A549 (cell line): ENCODE data around the gene SYS1. TPM values are rescaled to one million over a fixed set of nuclear protein-coding genes. Genes with fewer than 3 reads are reported as not detected.

Experiments used
- ATAC-seq, 2 experiments: fragments of 200-7000 bp in 1 of 2; fragments of >200 bp in 1 of 2; cut with Nextera tagmentation in 1 of 2; cut with Tn5 transposase in 1 of 2; 3 replicates each; pipeline versions ENCODE4 v1.8.0 to v1.9.1; 2018 to 2020; ENCODE audit warnings: mild to moderate bottlenecking in 1 of 2, moderate library complexity in 1 of 2
- CTCF ChIA-PET: fragments of 300-600 bp; sonication (Branson Sonifier 250); formaldehyde crosslinking; extraction: SDS; loops from one replicate; lab custom pipeline; 2021; ENCODE audit warnings: antibody characterized with exemption, inconsistent platforms; lab: Yijun Ruan, JAX
- POLR2A ChIA-PET: fragments of 350-600 bp; formaldehyde crosslinking; extraction: SDS; loops from one replicate; lab custom pipeline; 2021; ENCODE audit warnings: antibody characterized with exemption, inconsistent platforms; lab: Yijun Ruan, JAX
- DNase-seq, 2 experiments: peaks; one replicate each; pipeline versions ENCODE4 v3.0.0 to v3.0.0-alpha.2; 2011 to 2016; ENCODE audit warnings: low read depth in 1 of 2, low spot score in 1 of 2
- FAIRE-seq: peaks from 2 replicates; lab custom pipeline; 2011; peaks lifted over from hg19 to GRCh38; lab: Jason Lieb, UNC
- H3K27ac ChIP-seq, 2 experiments: fragments of >200 bp; sonication (Bioruptor Twin); formaldehyde crosslinking; 3 replicates each; pipeline ENCODE4 v1.5.1; 2016 to 2017
- H3K4me1 ChIP-seq: fragments of >200 bp; sonication (Bioruptor Twin); formaldehyde crosslinking; 3 replicates; pipeline ENCODE4 v1.6.1; 2016
- H3K4me2 ChIP-seq: fragments of >200 bp; sonication (Bioruptor Twin); formaldehyde crosslinking; 3 replicates; pipeline ENCODE4 v1.6.1; 2016
- H3K4me3 ChIP-seq: fragments of >200 bp; sonication (Bioruptor Twin); formaldehyde crosslinking; 3 replicates; pipeline ENCODE4 v1.5.1; 2016
- H3K9me3 ChIP-seq: fragments of >200 bp; sonication (Bioruptor Twin); formaldehyde crosslinking; 3 replicates; pipeline ENCODE4 v1.6.1; 2016
- BHLHE40 ChIP-seq: IDR thresholded peaks from 2 replicates; pipeline ENCODE4 v1.6.1; 2012; ENCODE audit warnings: low read depth, low read length, inconsistent platforms
- CBX2 ChIP-seq: fragments of 200-600 bp; sonication (generic); IDR thresholded peaks from 2 replicates; pipeline ENCODE4 v1.6.1; 2016; ENCODE audit warnings: low read depth, mild to moderate bottlenecking, borderline replicate concordance
- CHD2 ChIP-seq: fragments of 150-350 bp; IDR thresholded peaks from 2 replicates; pipeline ENCODE4 v1.6.1; 2014; ENCODE audit warnings: low read length; ENCODE audit not compliant: partially characterized antibody
- EHF ChIP-seq: fragments of 250-450 bp; sonication (Bioruptor Pico); IDR thresholded peaks from 2 replicates; pipeline ENCODE4 v1.5.0; 2020; ENCODE audit warnings: mild to moderate bottlenecking
- EP300 ChIP-seq, 2 experiments: fragments of >200 bp; sonication (Bioruptor Twin); formaldehyde crosslinking; IDR thresholded peaks; 2 replicates in 1 of 2; 3 replicates in 1 of 2; pipeline ENCODE4 v1.6.1; 2016 to 2017
- ESRRA ChIP-seq: fragments of 150-350 bp; IDR thresholded peaks from 2 replicates; pipeline ENCODE4 v1.6.1; 2014; ENCODE audit warnings: mild to moderate bottlenecking, low read length, borderline replicate concordance
- FOSL2 ChIP-seq, 2 experiments: fragments of 450-650 bp in 1 of 2; fragments of >200 bp in 1 of 2; sonication (Bioruptor Twin) in 1 of 2; formaldehyde crosslinking; IDR thresholded peaks; 2 replicates each; pipeline versions ENCODE4 v1.5.0 to v1.6.1; 2016 to 2020; ENCODE audit warnings: mild to moderate bottlenecking in 1 of 2, moderate library complexity in 1 of 2
- FOXS1 ChIP-seq: fragments of 250-450 bp; sonication (Bioruptor Pico); IDR thresholded peaks from 2 replicates; pipeline ENCODE4 v1.5.0; 2020; ENCODE audit warnings: mild to moderate bottlenecking, moderate library complexity
- GATA3 ChIP-seq: IDR thresholded peaks from 2 replicates; pipeline ENCODE4 v1.6.1; 2012; ENCODE audit warnings: borderline replicate concordance
- HOXA7 ChIP-seq: fragments of 250-450 bp; sonication (Bioruptor Pico); IDR thresholded peaks from 2 replicates; pipeline ENCODE4 v1.5.0; 2020; ENCODE audit warnings: mild to moderate bottlenecking, moderate library complexity
- HOXB13 ChIP-seq: fragments of 250-450 bp; sonication (Bioruptor Pico); IDR thresholded peaks from 2 replicates; pipeline ENCODE4 v1.5.0; 2020; ENCODE audit warnings: low read depth, mild to moderate bottlenecking, moderate library complexity
- JUN ChIP-seq, 2 experiments: fragments of >200 bp; sonication (Bioruptor Twin); formaldehyde crosslinking; IDR thresholded peaks; 2 replicates in 1 of 2; 3 replicates in 1 of 2; pipeline ENCODE4 v1.6.1; 2016 to 2017
- JUNB ChIP-seq: fragments of >200 bp; sonication (Bioruptor Twin); formaldehyde crosslinking; IDR thresholded peaks from 2 replicates; pipeline ENCODE4 v1.6.1; 2016
- MAFK ChIP-seq: fragments of 450-650 bp; IDR thresholded peaks from 2 replicates; pipeline ENCODE4 v1.6.1; 2014; ENCODE audit not compliant: partially characterized antibody
- POLR2A ChIP-seq: IDR thresholded peaks from 2 replicates; pipeline ENCODE4 v1.6.1; 2012; ENCODE audit warnings: mild to moderate bottlenecking, low read length
- RAD21 ChIP-seq, 2 experiments: fragments of >200 bp in 1 of 2; sonication (Bioruptor Twin) in 1 of 2; formaldehyde crosslinking in 1 of 2; IDR thresholded peaks in 1 of 2; conservative IDR thresholded peaks in 1 of 2; 2 replicates in 1 of 2; 3 replicates in 1 of 2; pipeline ENCODE4 v1.6.1; 2012 to 2018; ENCODE audit warnings: inconsistent platforms in 1 of 2
- RARB ChIP-seq: fragments of 250-450 bp; sonication (Bioruptor Pico); IDR thresholded peaks from 2 replicates; pipeline ENCODE4 v1.8.0; 2021; ENCODE audit warnings: mild to moderate bottlenecking, moderate library complexity
- SREBF2 ChIP-seq: fragments of 450-650 bp; IDR thresholded peaks from 2 replicates; pipeline ENCODE4 v1.6.1; 2014; ENCODE audit warnings: mild to moderate bottlenecking, moderate library complexity
- TP53 ChIP-seq: fragments of 250-450 bp; sonication (Bioruptor Pico); IDR thresholded peaks from 2 replicates; pipeline ENCODE4 v1.5.0; 2021; ENCODE audit warnings: mild to moderate bottlenecking, moderate library complexity
- ZFP36 ChIP-seq: fragments of 450-650 bp; IDR thresholded peaks from 2 replicates; pipeline ENCODE4 v1.6.1; 2014; ENCODE audit warnings: borderline replicate concordance; ENCODE audit not compliant: partially characterized antibody
- WGBS: methylation state at CpG from one replicate; pipeline ENCODE4 v1.1.6; 2017; ENCODE audit errors: missing lambda C conversion rate; 5-methylcytosine and 5-hydroxymethylcytosine counted together
- polyA plus RNA-seq, 4 experiments: library from polyadenylated mRNA; depleted of rRNA in 3 of 4; stranded (reverse); fragments of >200 nt; fragmentation: RNase III in 1 of 4; extraction: RNeasy Plus Mini Kit Qiagen cat#74134 plus additional on column Dnase treatment in 1 of 4; gene quantifications; 2 replicates in 3 of 4; 3 replicates in 1 of 4; pipeline ENCODE4 v1.2.3, GENCODE V29; 2011 to 2017
- TF ChIP-seq, protein P1 (sequence below): IDR thresholded peaks from 2 replicates; pipeline ENCODE4 v1.6.1; 2012
- TF ChIP-seq, protein P2 (sequence below): IDR thresholded peaks from 2 replicates; pipeline ENCODE4 v1.6.1; 2012; ENCODE audit warnings: low read depth, borderline replicate concordance
- TF ChIP-seq, protein P3 (sequence below): IDR thresholded peaks from 2 replicates; pipeline ENCODE4 v1.6.1; 2012
- TF ChIP-seq, protein P4 (sequence below): fragments of 200-600 bp; sonication (generic); IDR thresholded peaks from 2 replicates; pipeline ENCODE4 v1.6.1; 2016; ENCODE audit warnings: antibody characterized with exemption, mild to moderate bottlenecking, moderate library complexity
- TF ChIP-seq, protein P5 (sequence below): fragments of 250-450 bp; sonication (Bioruptor Pico); IDR thresholded peaks from 2 replicates; pipeline ENCODE4 v1.5.0; 2020; ENCODE audit warnings: low read depth, mild to moderate bottlenecking, moderate library complexity
- TF ChIP-seq, protein P6 (sequence below): fragments of >200 bp; sonication (Bioruptor Twin); formaldehyde crosslinking; IDR thresholded peaks from 3 replicates; pipeline ENCODE4 v1.6.1; 2016
- TF ChIP-seq, protein P7 (sequence below): fragments of >200 bp; sonication (Bioruptor Twin); formaldehyde crosslinking; IDR thresholded peaks from 2 replicates; pipeline ENCODE4 v1.6.1; 2016

The SYS1 gene
- polyA plus RNA-seq, 2 of the 4 experiments (the other 2 are of a cell fraction), result 20.2 to 27.6 TPM

DNA sequence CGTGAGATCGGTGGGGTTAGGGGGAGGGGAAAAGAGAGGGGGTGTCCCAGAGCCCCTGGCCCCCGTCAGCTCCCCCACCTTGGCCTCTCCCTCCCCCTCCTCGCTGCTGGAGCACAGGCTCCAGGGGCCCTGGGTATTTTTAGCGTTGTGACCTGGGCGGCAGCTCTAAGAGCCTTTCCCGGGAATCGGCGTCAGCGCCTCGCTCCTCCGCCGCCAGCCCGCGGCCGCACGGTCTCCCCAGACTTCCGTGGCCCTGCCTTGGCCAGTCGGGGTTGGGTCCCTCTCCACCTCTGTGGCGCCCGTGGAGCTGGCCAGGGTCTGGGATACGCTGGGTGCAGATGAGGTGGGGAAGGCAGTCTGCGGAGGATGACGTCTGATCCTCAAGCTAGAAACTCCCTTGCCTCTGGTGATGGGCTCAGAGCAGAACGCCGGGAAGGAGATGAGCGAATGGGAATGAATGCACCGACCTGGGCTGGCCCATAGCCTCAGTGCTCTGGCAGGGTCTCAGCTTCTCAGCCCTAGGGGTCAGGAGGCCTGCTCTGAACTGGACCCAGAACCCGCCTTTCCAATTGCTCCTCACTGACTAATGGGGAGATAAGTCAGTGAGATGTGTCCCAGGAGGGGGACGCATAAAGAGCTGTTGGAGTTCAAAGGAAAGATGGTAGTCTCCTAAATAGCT, 44.2 kb downstream of the SYS1 start:
- no peak for ATAC-seq
- ChIA-PET CTCF (interaction anchor here (1.3 to 6.9 kb wide), 7 partner anchors 11 to 95 kb away, joined by 3 to 56 read pairs (median 4); no protein-coding TSS in a partner anchor), POLR2A (interaction anchor here (1.8 kb wide), 1 partner anchor 9 kb away, joined by 15 read pairs; the partner anchor contains the start of gene PIGT)
- no peak for TF ChIP-seq CBX2
- no peak for TF ChIP-seq POLR2A
- no peak for TF ChIP-seq BHLHE40
- TF ChIP-seq, protein P1, sequence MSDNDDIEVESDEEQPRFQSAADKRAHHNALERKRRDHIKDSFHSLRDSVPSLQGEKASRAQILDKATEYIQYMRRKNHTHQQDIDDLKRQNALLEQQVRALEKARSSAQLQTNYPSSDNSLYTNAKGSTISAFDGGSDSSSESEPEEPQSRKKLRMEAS, result no peak
- TF ChIP-seq, protein P2, sequence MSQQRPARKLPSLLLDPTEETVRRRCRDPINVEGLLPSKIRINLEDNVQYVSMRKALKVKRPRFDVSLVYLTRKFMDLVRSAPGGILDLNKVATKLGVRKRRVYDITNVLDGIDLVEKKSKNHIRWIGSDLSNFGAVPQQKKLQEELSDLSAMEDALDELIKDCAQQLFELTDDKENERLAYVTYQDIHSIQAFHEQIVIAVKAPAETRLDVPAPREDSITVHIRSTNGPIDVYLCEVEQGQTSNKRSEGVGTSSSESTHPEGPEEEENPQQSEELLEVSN, result no peak
- TF ChIP-seq ZFP36, result no peak
- no peak for TF ChIP-seq ESRRA
- TF ChIP-seq CHD2, result no peak
- no peak for TF ChIP-seq GATA3
- TF ChIP-seq EP300 (IDR thresholded peaks at IDR 0.05), result no peak
- no peak for TF ChIP-seq FOXS1 (CRISPR knock-in tag)
- no peak for TF ChIP-seq JUN (IDR thresholded peaks at IDR 0.05)
- no peak for TF ChIP-seq HOXB13 (CRISPR knock-in tag)
- TF ChIP-seq MAFK, result no peak
- TF ChIP-seq RAD21 (conservative IDR thresholded peaks at IDR 0.05 in 1 of 2, IDR thresholded peaks at IDR 0.05 in 1 of 2), result no peak
- no peak for TF ChIP-seq TP53 (CRISPR knock-in tag)
- no peak for TF ChIP-seq SREBF2
- no peak for TF ChIP-seq HOXA7 (CRISPR knock-in tag)
- no peak for TF ChIP-seq JUNB
- TF ChIP-seq, protein P3, sequence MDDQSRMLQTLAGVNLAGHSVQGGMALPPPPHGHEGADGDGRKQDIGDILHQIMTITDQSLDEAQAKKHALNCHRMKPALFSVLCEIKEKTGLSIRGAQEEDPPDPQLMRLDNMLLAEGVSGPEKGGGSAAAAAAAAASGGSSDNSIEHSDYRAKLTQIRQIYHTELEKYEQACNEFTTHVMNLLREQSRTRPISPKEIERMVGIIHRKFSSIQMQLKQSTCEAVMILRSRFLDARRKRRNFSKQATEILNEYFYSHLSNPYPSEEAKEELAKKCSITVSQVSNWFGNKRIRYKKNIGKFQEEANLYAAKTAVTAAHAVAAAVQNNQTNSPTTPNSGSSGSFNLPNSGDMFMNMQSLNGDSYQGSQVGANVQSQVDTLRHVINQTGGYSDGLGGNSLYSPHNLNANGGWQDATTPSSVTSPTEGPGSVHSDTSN, result no peak
- Histone ChIP-seq H3K9me3 (no peaks in the 10 kb centered on the region), H3K27ac (peak overlapping the region; percentile 83 to 91; a peak in 5 of 6 replicates), H3K4me1 (peaks cover 4% of the 10 kb centered on the region; the same call in 1 of the 3 replicates), H3K4me2 (peak overlapping the region; percentile 100), H3K4me3 (peak overlapping the region; percentile 96)
- 87% methylated on average over 21 of the region's 30 CpGs for WGBS
- no peak for FAIRE-seq
- DNase-seq, result no peak

DNA sequence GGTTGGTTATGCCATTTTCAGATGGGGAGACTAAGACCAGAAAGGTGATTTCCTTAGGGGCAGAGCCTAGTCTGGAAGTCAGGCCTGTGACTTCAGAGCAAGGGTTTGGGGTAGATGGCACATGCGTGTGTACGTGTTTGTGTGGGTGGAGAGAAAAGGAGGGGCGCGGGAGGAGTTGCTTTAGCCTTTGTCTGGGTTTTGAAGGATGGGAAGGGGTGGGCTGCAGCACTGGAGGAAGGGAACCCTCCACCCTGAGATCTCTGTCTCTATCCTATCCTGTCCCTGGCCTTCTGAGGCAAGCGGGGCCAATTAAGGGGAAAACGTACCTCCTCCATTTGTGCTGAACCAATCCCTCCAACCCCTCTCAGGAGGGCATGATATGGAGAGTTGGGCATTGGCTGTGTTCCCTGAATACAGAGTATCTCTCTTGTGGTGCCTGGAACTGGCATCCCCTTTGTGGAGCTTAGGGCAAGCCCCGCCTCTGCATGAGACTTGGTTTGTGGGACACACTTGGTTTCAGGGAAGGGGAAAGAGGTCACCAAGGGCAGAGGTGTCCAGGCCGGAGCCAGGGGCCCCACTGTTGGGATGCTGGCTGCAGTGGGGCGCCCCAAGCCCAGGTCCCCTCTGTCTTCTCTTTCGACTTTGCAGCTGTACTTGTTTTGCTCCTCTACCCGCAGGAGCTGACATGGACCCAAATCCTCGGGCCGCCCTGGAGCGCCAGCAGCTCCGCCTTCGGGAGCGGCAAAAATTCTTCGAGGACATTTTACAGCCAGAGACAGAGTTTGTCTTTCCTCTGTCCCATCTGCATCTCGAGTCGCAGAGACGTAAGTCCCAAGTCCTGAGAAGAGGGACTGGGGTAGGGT, 45.1 kb downstream of the SYS1 start, which contains the start of gene DBNDD2:
Gene DBNDD2, plus strand, starts transcription at position 507 of the 863 bp plus-strand sequence. Its CDS starts 179 bp downstream, at position 686.
- 96% methylated on average over 21 of the region's 21 CpGs for WGBS
- Histone ChIP-seq H3K4me1 (peaks cover 4% of the 10 kb centered on the region; the same call in 1 of the 3 replicates), H3K4me3 (no peak within 1 kb of the TSS), H3K4me2 (peak within 1 kb of the TSS; percentile 100; the same call in 2 of the 3 replicates), H3K9me3 (no peaks in the 10 kb centered on the region), H3K27ac (no peak within 1 kb of the TSS; a peak in 1 of 6 replicates)
- no peak for DNase-seq
- no peak for ATAC-seq
- ChIA-PET POLR2A (interaction anchor here (1.8 kb wide), 1 partner anchor 8 kb away, joined by 15 read pairs; the partner anchor contains the start of gene PIGT), CTCF (interaction anchor here (1.3 to 6.9 kb wide), 7 partner anchors 12 to 96 kb away, joined by 3 to 56 read pairs (median 4); no protein-coding TSS in a partner anchor)
- no peak for FAIRE-seq
- TF ChIP-seq ZFP36, result no peak
- TF ChIP-seq, protein P4, sequence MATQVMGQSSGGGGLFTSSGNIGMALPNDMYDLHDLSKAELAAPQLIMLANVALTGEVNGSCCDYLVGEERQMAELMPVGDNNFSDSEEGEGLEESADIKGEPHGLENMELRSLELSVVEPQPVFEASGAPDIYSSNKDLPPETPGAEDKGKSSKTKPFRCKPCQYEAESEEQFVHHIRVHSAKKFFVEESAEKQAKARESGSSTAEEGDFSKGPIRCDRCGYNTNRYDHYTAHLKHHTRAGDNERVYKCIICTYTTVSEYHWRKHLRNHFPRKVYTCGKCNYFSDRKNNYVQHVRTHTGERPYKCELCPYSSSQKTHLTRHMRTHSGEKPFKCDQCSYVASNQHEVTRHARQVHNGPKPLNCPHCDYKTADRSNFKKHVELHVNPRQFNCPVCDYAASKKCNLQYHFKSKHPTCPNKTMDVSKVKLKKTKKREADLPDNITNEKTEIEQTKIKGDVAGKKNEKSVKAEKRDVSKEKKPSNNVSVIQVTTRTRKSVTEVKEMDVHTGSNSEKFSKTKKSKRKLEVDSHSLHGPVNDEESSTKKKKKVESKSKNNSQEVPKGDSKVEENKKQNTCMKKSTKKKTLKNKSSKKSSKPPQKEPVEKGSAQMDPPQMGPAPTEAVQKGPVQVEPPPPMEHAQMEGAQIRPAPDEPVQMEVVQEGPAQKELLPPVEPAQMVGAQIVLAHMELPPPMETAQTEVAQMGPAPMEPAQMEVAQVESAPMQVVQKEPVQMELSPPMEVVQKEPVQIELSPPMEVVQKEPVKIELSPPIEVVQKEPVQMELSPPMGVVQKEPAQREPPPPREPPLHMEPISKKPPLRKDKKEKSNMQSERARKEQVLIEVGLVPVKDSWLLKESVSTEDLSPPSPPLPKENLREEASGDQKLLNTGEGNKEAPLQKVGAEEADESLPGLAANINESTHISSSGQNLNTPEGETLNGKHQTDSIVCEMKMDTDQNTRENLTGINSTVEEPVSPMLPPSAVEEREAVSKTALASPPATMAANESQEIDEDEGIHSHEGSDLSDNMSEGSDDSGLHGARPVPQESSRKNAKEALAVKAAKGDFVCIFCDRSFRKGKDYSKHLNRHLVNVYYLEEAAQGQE, result no peak
- no peak for TF ChIP-seq FOSL2 (IDR thresholded peaks at IDR 0.05)
- no peak for TF ChIP-seq FOSL2 (CRISPR knock-in tag; IDR thresholded peaks at IDR 0.05)
- TF ChIP-seq, protein P5, sequence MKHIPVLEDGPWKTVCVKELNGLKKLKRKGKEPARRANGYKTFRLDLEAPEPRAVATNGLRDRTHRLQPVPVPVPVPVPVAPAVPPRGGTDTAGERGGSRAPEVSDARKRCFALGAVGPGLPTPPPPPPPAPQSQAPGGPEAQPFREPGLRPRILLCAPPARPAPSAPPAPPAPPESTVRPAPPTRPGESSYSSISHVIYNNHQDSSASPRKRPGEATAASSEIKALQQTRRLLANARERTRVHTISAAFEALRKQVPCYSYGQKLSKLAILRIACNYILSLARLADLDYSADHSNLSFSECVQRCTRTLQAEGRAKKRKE (CRISPR knock-in tag), result no peak
- no peak for TF ChIP-seq MAFK
- TF ChIP-seq, protein P6, sequence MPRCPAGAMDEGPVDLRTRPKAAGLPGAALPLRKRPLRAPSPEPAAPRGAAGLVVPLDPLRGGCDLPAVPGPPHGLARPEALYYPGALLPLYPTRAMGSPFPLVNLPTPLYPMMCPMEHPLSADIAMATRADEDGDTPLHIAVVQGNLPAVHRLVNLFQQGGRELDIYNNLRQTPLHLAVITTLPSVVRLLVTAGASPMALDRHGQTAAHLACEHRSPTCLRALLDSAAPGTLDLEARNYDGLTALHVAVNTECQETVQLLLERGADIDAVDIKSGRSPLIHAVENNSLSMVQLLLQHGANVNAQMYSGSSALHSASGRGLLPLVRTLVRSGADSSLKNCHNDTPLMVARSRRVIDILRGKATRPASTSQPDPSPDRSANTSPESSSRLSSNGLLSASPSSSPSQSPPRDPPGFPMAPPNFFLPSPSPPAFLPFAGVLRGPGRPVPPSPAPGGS, result no peak
- no peak for TF ChIP-seq RARB (CRISPR knock-in tag)
- no peak for TF ChIP-seq EHF (CRISPR knock-in tag)
- TF ChIP-seq, protein P7, sequence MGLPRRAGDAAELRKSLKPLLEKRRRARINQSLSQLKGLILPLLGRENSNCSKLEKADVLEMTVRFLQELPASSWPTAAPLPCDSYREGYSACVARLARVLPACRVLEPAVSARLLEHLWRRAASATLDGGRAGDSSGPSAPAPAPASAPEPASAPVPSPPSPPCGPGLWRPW, result no peak
- TF ChIP-seq JUN (IDR thresholded peaks at IDR 0.05), result no peak
- no peak for TF ChIP-seq CBX2
